HT1080 (cell line): Measurements from ENCODE around the gene ERGIC1. TPM values are rescaled to one million over a fixed set of nuclear protein-coding genes. Genes with fewer than 3 reads are reported as not detected.

Source experiments
- DNase-seq: peaks from one replicate; pipeline ENCODE4 v3.0.0-alpha.2; 2015; ENCODE audit warnings: low read depth
- total RNA-seq: library from RNA; depleted of rRNA; stranded (reverse); fragments of >200 nt; shearing (Covaris generic); gene quantifications from 2 replicates; pipeline ENCODE4 v1.2.3, GENCODE V29; 2014

The ERGIC1 gene
- total RNA-seq, 1 experiment from 2014 or later = 169 TPM

GRCh38 chr5:172899436-172899835, 65.4 kb downstream of the ERGIC1 start:
- no peak for DNase-seq

GRCh38 chr5:172901012-172901780, 67.1 kb downstream of the ERGIC1 start:
- DNase-seq = peak; percentile 70

DNA sequence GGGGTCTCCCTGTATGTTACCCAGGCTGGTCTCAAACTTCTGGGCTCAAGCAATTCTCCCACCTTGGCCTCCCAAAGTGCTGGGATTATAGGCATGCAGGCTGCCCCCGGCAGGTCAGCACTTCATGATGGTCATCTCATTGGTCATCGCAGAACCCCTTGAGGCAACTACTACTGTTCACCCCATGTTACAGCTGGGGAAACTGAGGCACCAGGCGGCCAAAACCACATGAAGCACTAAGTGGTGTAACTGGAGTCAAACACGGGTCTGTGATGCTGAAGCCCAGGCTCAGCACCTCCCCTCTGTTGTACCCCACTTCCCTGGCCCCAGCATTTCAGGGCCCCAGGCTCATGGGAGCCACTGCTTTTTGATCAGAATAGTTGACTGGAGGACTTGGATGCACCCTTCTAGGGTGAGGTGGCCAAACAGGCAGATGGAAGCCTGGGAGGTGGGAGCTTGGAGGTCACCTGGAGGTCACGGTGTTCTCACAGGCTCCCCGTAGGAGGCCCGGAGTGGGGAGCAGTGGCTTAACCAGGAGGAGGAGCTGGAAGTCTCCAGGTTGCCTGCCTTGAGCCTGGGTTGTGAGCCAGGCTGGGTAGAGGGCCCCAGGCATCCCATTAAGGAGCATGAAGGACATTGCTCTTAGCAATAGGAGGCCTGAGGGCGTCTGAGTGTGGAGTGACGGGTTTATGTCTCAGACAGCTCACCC, 67.9 kb downstream of the ERGIC1 start:
- DNase-seq = no peak

- peak; percentile 26 for DNase-seq
Measured at GRCh38 chr5:172902497-172903472, 68.7 kb downstream of the ERGIC1 start.

DNA sequence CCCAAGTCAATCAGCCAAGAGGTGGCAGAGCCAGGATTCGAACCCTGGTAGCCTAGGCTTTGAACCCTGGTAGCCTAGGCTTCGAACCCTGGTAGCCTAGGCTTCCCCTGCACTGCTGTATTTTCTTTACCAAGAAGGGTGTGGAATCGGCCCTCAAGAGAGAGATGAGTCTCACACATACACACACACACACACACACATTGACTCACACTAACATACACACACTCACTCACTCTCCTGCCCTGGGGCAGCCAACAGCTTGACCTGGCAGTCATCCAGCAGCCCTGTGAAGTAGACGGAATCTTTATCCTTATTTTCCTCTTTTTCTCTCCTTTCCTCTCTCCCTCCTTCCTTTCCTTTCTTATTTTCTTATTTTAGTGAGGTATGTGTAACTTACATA, 69.7 kb downstream of the ERGIC1 start:
- DNase-seq = peak; percentile 80

DNA sequence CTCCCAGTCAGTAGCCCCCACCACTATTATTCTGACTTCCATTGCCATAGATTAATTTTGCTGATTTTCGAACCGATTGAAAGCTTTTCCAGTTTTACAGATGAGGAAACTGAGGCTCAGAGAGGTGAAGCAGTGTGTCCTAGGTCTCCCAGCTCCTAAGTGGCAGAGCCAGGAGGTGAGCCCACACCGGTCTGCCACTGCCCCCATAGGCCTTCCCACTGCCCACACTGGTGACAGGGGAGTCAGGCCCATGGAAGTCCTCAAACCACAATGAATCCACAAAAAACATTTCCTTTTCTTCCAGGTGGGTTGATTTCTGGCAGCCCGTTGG, 70.2 kb downstream of the ERGIC1 start:
- no peak for DNase-seq

- no peak for DNase-seq
Measured at GRCh38 chr5:172904643-172905345, 70.7 kb downstream of the ERGIC1 start.

- DNase-seq = no peak
Measured at GRCh38 chr5:172905346-172906140, 71.5 kb downstream of the ERGIC1 start.

- no peak for DNase-seq
Measured at GRCh38 chr5:172906436-172906835, 72.4 kb downstream of the ERGIC1 start.

GRCh38 chr5:172906888-172907287, 72.8 kb downstream of the ERGIC1 start:
- DNase-seq = no peak

- no peak for DNase-seq
Measured at GRCh38 chr5:172907657-172908056, 73.6 kb downstream of the ERGIC1 start.

DNA sequence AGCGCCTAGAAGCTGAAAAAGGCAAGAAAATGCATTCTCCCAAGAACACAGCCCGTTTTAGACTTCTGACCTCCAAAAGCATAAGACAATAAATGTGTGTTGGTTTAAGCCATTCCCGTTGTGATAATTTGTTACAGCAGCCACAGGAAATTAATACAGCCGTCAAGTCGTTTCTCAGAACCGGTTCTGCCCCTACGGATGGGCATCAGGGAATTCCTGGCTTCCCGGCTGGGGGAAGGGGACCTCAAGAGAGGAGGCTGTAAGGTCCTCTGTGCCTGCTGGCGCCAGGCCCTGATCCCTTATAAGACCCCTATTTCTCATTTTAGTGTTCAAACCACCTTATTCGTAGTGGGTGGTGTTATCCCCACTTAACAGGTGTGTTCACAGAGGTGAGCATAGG, 74.6 kb downstream of the ERGIC1 start:
- DNase-seq = no peak

- DNase-seq = no peak
Measured at GRCh38 chr5:172909931-172910502, 76.0 kb downstream of the ERGIC1 start.

GRCh38 chr5:172910828-172911627, 77.0 kb downstream of the ERGIC1 start:
- DNase-seq = peak; percentile 96

GRCh38 chr5:172911628-172911880, 77.5 kb downstream of the ERGIC1 start:
- DNase-seq = no peak

DNA sequence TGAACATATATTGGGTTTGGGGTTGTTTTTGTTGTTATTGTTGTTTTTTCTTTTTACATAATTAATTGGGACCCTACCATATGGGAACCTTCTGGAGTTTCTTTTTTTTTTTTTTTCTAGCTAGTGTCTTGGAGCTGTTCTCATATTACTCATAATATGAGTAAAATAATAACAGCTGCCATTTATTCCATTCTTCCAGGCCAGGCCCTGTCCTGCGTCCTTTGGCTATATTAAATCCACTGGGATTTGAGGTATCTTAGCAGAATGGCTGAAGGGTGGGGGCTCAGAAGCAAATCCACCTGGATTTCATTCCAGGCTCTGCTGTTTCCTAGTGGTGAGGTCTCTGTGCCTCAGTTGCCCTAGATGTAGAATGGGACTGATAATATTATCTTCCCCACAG, 77.9 kb downstream of the ERGIC1 start:
- DNase-seq = no peak

- no peak for DNase-seq
Measured at GRCh38 chr5:172913117-172913850, 79.2 kb downstream of the ERGIC1 start.

DNA sequence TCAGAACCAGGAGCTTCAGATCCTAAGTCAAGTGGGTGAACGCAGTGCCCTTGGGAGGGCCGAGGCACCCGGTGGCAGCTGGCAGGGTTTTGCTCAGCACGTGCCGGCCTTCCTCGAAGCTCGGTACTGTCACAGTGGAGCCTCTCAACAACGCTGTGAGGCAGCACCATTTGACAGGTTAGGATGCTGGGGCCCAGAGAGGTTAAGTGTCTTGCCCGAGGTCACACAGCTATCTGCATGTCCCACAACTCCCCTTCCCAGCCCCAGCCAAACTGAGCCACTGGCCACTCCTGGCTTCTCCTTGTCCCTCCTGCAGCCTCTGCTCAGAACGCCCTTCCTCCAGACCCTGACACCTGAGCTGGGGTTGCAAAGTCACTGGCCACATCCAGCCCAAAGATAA, 81.5 kb downstream of the ERGIC1 start:
- no peak for DNase-seq
